ENCODE results near the gene LYRM2.

LYRM2 gene

DNA sequence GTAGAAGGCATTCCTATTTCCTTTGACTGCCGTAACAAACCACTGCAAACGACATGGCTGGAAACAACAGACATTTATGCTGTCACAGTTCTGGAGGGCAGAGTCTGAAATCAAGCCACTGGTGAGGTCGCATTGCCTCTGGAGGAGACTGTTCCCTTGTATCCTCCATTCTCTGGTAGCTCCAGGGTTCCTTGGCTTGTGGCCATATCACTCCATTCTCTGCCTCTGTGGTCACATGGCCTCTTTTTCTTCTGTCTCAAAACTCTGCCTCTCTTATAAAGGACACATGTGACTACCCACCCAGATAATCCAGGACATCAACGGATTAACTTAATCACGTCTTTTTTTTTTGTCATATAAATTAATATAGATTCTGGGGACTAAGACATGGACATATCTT, 84.4 kb downstream of the LYRM2 start:
- no peak for DNase-seq (ENCODE audit: low read depth)
- TF ChIP-seq, protein P1, sequence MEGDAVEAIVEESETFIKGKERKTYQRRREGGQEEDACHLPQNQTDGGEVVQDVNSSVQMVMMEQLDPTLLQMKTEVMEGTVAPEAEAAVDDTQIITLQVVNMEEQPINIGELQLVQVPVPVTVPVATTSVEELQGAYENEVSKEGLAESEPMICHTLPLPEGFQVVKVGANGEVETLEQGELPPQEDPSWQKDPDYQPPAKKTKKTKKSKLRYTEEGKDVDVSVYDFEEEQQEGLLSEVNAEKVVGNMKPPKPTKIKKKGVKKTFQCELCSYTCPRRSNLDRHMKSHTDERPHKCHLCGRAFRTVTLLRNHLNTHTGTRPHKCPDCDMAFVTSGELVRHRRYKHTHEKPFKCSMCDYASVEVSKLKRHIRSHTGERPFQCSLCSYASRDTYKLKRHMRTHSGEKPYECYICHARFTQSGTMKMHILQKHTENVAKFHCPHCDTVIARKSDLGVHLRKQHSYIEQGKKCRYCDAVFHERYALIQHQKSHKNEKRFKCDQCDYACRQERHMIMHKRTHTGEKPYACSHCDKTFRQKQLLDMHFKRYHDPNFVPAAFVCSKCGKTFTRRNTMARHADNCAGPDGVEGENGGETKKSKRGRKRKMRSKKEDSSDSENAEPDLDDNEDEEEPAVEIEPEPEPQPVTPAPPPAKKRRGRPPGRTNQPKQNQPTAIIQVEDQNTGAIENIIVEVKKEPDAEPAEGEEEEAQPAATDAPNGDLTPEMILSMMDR (IDR thresholded peaks at IDR 0.05; ENCODE audit: insufficient read depth, low read depth, low read length, missing control alignments): no peak

DNA sequence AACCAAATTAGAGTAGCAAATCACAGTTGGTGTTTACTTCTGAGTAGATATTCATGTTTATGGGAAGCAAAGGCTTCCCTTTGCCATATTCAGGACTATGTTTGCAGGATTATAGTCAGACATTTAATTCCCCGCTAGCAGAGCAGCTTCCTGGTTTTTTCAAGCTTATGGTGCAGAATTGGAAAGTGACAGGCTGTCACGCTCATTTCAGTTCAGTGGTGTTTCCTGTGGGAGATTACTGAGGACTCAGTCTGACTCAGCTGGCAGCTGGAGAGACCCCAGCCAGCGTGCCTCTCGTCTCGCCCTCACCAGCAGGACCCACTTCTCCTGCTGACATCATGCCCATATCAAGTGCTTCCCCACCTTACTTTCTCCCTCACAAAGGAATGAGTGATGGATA, 85.1 kb downstream of the LYRM2 start:
- DNase-seq (ENCODE audit: low read depth): no peak
- TF ChIP-seq, protein P1 (IDR thresholded peaks at IDR 0.05; ENCODE audit: insufficient read depth, low read depth, low read length, missing control alignments): no peak
- H3K4me3 ChIP-seq (ENCODE audit: low read depth, low read length): no peak overlapping the region

More for the DNA sequence above, 84.4 kb downstream of the LYRM2 start:
- no peak overlapping the region for H3K4me3 ChIP-seq (ENCODE audit: low read depth, low read length)

DNA sequence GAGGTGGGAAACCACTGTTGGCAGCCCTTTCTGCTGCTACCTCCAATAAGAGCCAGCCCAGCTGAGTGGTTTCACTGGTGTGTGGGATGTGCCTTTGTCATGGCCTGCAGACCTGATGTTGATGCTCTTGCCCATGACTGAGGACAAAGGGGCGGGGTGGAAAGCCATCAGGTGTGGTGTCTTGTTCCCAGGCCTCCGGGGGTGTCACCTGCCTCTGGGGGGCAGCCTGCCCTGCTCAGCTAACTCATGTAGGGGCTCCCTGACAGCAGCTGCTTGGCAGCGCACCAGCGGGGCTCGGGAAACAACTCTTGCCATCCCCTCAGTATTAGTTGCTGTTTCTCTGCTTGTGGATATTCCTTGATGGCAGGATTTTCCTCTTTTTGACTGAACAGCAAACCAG, 91.3 kb downstream of the LYRM2 start:
- TF ChIP-seq, protein P1 (IDR thresholded peaks at IDR 0.05; ENCODE audit: insufficient read depth, low read depth, low read length, missing control alignments): no peak
- DNase-seq (ENCODE audit: low read depth): no peak
- no peak overlapping the region for H3K4me3 ChIP-seq (ENCODE audit: low read depth, low read length)

DNA sequence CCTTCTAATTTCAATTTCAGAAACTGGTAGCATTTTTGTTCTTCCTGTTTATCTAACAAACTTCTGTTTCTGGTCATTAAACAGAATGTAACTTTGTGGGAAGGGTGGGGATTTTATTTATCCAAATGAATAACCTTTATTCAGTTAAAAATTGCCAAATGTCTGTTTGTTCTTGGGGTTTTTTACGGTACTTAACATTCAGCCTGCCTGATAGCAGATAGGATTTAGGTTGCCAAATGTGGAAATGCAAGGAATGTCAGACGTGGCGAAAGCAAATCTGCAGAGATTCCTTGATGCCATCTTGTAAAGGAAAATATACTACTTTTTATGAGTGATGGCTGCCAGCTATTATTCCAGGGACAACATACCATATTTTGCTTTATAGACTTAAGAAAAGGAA, 95.7 kb downstream of the LYRM2 start:
- TF ChIP-seq, protein P1 (IDR thresholded peaks at IDR 0.05; ENCODE audit: insufficient read depth, low read depth, low read length, missing control alignments): no peak
- no peak for DNase-seq (ENCODE audit: low read depth)
- H3K4me3 ChIP-seq (ENCODE audit: low read depth, low read length): no peak overlapping the region

DNA sequence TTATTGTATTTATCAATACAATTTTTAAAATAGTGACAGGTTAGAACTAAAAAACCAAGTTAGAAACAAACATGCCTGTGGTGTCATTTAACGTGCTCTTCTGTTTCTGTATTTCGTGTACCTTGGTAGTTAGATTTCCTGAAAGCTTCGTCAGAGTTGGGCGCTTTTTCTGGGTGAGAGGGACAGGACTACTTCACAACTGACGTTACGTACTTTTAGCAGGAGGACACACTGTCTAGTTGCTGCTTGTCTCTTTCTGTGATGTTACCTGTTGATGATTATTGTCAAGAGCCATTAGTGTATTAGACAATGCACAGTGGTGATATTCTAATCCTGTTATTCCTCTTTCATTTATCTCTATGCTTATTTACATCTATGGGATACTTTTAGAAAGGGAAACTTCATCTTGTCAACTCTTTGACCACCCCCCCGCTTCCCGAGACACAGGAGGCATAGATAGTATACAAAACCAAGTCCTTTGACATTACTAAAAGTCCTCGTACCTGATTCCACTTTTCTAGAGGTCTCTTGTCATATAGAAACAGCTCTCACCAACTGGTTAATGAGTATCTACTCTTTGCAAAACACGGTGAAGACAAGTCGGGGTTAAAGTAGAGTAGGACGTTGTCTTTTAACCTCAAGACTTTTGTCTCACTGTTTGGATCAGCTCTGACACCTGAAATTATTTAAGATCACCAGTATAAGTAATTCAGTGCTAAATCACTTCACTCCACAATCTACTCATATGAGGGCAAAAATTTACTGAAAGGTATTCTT, 96.3 kb downstream of the LYRM2 start:
- TF ChIP-seq, protein P1 (IDR thresholded peaks at IDR 0.05; ENCODE audit: insufficient read depth, low read depth, low read length, missing control alignments): no peak
- no peak overlapping the region for H3K4me3 ChIP-seq (ENCODE audit: low read depth, low read length)
- no peak for DNase-seq (ENCODE audit: low read depth)

DNA sequence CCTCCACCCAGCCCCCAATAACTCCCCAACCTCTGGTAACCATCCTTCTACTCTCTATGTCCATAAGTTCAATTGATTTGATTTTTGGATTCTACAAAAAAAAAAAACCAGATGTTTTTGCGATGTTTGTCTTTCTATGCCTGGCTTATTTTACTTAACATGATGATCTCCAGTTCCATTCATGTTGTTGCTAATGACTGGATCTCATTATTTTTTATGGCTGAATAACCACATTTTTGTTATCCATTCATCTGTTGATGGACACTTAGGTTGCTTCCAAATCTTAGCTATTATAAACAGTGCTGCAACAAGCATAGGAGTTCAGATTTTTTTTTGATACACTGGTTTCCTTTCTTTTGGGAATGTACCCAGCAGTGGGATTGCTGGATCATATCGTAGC, 98.8 kb downstream of the LYRM2 start:
- TF ChIP-seq, protein P1 (IDR thresholded peaks at IDR 0.05; ENCODE audit: insufficient read depth, low read depth, low read length, missing control alignments): no peak
- no peak for DNase-seq (ENCODE audit: low read depth)
- no peak overlapping the region for H3K4me3 ChIP-seq (ENCODE audit: low read depth, low read length)

DNA sequence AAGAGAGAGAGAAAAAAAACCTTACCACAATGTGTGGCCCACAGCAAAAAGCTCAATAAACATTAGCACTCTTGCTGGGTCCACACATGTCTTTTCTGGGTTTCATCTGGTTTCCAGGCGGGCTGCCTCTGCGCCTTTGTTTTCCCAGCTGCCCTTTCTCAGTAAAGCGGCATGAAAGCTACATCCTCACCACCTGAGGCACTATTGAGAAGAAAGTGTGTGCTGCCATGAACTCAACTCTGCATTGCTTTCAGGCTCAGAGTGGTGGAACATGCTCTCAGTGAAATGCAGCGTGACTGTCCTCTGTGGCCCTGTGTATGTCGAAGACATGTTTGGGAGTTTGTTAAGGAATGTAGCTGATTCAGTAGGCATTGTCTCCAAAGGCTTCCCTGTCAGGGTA, 102.3 kb downstream of the LYRM2 start:
- DNase-seq (ENCODE audit: low read depth): no peak
- TF ChIP-seq, protein P1 (IDR thresholded peaks at IDR 0.05; ENCODE audit: insufficient read depth, low read depth, low read length, missing control alignments): no peak
- no peak overlapping the region for H3K4me3 ChIP-seq (ENCODE audit: low read depth, low read length)

All from GM12865 (cell line).